Measurements from ENCODE around the gene KCTD13. TPM values are rescaled to one million over a fixed set of nuclear protein-coding genes. Genes with fewer than 3 reads are reported as not detected.

KCTD13 gene
- total RNA-seq, 1 experiment from 2014 or later, result 18.3 TPM

GRCh38 chr16:29968205-29968604 lies 42.2 kb upstream of the KCTD13 start:
- Histone ChIP-seq H3K79me1 (ENCODE audit: insufficient read depth, low read depth, low read length, poor library complexity, severe bottlenecking) (no peaks in the 10 kb centered on the region), H3K4me2 (ENCODE audit: insufficient read depth, insufficient read length, low read length) (no peak overlapping the region), H3K4ac (ENCODE audit: low read depth, low read length) (no peak overlapping the region), H3K27me3 (ENCODE audit: insufficient read depth, low read length) (peaks cover 3% of the 10 kb centered on the region; the same call in 1 of the 2 replicates), H3K14ac (ENCODE audit: insufficient read depth, low read length) (no peak overlapping the region), H4K20me1 (ENCODE audit: control insufficient read depth, insufficient read depth, insufficient read length) (no peaks in the 10 kb centered on the region), H3K79me2 (ENCODE audit: insufficient read depth, low read length) (no peaks in the 10 kb centered on the region), H4K5ac (ENCODE audit: insufficient read length, low read depth, low read length) (no peak overlapping the region), H2BK120ac (ENCODE audit: low read depth, low read length, poor library complexity, severe bottlenecking) (no peak overlapping the region), H3K9me3 (ENCODE audit: control insufficient read depth, low read depth, low read length) (peaks cover 7% of the 10 kb centered on the region), H3T11ph (ENCODE audit: low read length) (no peak overlapping the region), H3K23ac (ENCODE audit: insufficient read length, low read depth, low read length) (no peak overlapping the region), H2BK5ac (ENCODE audit: insufficient read length, low read length) (no peak overlapping the region), H2AK5ac (ENCODE audit: insufficient read length, low read length) (no peak overlapping the region), H2BK20ac (ENCODE audit: low read depth, low read length, poor library complexity, severe bottlenecking) (no peak overlapping the region), H2BK15ac (ENCODE audit: low read depth, low read length) (no peak overlapping the region), H3K4me1 (ENCODE audit: insufficient read depth, low read length) (no peaks in the 10 kb centered on the region), H3K23me2 (ENCODE audit: insufficient read length, low read depth, low read length, poor library complexity, severe bottlenecking) (no peaks in the 10 kb centered on the region), H4K91ac (ENCODE audit: insufficient read length, low read depth, low read length) (no peak overlapping the region), H3K56ac (ENCODE audit: insufficient read length, low read depth, low read length) (no peak overlapping the region), H3K9ac (ENCODE audit: extremely low read depth, insufficient read length, low read length) (no peak overlapping the region), H3K27ac (ENCODE audit: insufficient read length, low read depth, low read length) (no peak overlapping the region), H2BK12ac (ENCODE audit: insufficient read length, low read depth, low read length) (no peak overlapping the region), H3K18ac (ENCODE audit: insufficient read length, low read depth, low read length) (no peak overlapping the region), H2AFZ (ENCODE audit: low read length) (no peak overlapping the region), H4K8ac (replicated peaks; ENCODE audit: insufficient read length, low read depth, low read length) (no peak overlapping the region)
- no peak for DNase-seq
- H3K4me1 Mint-ChIP-seq, result peaks cover 0 to 1% of the 10 kb centered on the region in 2 experiments; a peak in 3 of 4 replicates
- H3K4me3 Mint-ChIP-seq, result no peak overlapping the region
- no peak for TF ChIP-seq CTCF (conservative IDR thresholded peaks at IDR 0.05)
- whole genome bisulfite sequencing (ENCODE audit: extremely low coverage, insufficient read length, low lambda C conversion rate), result no CpG with 5 or more reads among the region's 4 CpGs
- no peak overlapping the region for H3K27ac Mint-ChIP-seq
- H3K27me3 Mint-ChIP-seq (ENCODE audit: low read depth), result peaks cover 14% of the 10 kb centered on the region
- H3K9me3 Mint-ChIP-seq, result peaks cover 12 to 14% of the 10 kb centered on the region in 2 experiments
- H3K36me3 Mint-ChIP-seq (ENCODE audit: insufficient read depth in 1 of 3, low read depth in 3 of 3), result peaks cover 36 to 59% (median 55%) of the 10 kb centered on the region in 3 experiments

Measured in H9 (cell line).